ENCODE results near the gene ATAD3A.
"Not testable (repeated sequence)": the region's sequence is repeated elsewhere in the genome, so short reads cannot be mapped to it uniquely, and the experiment has no call there.

ATAD3A gene

GRCh38 chr1:1523651-1524050 lies 11.7 kb downstream of the ATAD3A start:
- not testable (repeated sequence) for DNase-seq (ENCODE audit: low read depth)

DNA sequence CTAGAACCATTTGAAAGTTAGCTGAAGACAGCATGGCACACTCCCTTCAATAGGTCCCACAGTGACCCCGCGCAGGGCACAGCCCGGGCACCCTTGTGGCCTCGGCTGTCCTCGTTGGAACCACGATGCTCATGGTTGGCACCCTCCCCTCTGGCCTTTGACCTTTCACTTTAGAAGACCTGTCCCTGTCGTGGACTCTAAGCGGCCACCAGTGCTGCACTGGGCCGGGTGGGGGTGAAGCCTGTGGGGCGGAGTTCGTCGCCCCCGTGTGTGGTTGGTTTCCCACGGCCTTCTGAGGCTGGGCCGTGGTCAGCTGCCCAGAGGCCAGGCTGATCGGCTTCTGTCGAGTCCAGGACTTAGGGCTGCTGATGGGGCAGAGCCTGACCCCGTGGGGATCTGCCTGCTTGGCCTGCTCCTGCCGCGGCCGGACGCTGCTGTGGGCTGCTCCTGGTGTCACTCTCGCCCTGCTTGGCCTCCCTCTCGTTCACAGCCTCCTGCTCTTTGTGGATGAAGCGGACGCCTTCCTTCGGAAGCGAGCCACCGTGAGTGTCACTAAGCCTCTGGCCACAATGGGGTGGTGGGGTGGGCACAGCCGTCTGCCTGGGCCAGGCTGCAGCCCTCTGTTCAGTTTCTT lies 12.9 kb downstream of the ATAD3A start:
- DNase-seq (ENCODE audit: low read depth), result not testable (repeated sequence)

DNA sequence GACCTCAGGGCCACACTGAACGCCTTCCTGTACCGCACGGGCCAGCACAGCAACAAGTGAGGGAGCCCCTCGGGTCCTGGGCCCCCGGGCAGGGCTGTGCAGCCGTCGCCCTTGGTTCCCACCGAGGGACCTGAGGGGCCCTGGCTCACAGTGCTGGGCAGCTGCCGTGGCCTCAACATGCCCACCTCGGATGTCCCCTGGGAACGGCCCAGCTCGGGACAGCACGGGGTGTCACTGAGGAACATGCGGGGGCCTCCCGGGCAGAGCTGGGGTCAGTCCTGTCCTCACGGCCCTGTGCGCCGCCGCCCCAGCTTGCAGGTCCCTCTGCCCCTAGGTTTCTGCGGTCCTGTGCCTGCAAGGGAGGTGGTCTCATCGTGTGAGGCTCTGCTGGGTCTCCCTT lies 14.5 kb downstream of the ATAD3A start:
- DNase-seq (ENCODE audit: low read depth), result not testable (repeated sequence)

DNA sequence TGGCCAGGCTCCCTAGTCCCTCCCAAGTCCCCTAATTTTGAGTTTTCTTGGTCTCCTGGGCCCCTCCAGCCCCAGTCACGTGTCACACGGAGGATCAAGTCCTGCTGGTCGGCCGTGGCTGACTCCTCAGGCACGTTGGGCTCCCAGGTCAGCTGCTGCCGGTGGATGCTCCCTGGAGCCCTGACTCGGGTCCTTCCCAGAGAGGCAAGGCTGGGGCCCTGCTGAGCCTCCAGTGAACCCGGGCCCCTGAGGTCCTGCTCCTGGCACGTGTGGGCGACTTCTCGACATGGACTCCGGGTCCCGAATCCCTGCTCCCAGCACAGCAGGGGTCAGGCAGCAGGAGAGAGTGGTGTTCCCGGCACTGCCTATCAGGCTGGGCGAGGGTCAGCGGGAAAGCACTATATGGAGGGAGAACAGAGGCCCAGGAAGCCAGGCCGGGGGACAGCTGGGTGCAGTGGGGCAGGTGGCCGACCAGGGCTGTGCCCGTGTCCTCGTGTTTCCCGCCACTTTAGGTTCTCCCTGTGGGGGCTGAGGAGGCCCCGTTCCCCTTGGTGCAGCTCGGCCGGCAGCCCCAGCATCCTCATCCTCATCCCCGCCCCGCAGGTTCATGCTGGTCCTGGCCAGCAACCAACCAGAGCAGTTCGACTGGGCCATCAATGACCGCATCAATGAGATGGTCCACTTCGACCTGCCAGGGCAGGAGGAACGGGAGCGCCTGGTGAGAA lies 15.3 kb downstream of the ATAD3A start:
- no peak for DNase-seq (ENCODE audit: low read depth)

GRCh38 chr1:1528301-1529267 lies 16.6 kb downstream of the ATAD3A start:
- no peak for DNase-seq (ENCODE audit: low read depth)

GRCh38 chr1:1529321-1529720 lies 17.4 kb downstream of the ATAD3A start:
- DNase-seq (ENCODE audit: low read depth), result no peak

- DNase-seq (ENCODE audit: low read depth), result no peak
Measured at GRCh38 chr1:1529936-1530335, 18.0 kb downstream of the ATAD3A start.

DNA sequence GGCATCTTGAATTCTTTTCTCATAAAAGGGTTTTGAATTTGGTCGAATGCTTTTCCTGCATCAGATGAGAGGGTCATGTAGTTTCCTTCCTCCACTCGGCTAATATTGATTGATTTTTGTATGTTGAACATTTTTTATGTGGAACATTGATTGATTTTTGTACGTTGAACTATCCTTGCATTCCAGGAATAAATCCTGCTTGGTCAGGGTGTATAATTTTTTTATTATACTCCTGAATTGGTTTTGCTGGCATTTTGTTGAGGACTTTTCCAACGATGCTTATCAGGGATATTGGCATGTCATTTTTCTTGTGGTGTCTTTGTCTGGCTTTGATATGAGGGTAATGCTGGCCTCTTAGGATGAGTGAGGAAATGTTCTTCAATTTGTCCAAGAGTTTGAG lies 20.0 kb downstream of the ATAD3A start:
- no peak for DNase-seq (ENCODE audit: low read depth)

GRCh38 chr1:1533176-1533893 lies 21.4 kb downstream of the ATAD3A start:
- not testable (repeated sequence) for DNase-seq (ENCODE audit: low read depth)

GRCh38 chr1:1533894-1534291 lies 21.9 kb downstream of the ATAD3A start:
- DNase-seq (ENCODE audit: low read depth), result not testable (repeated sequence)

GRCh38 chr1:1534401-1535154 lies 22.6 kb downstream of the ATAD3A start:
- no peak for DNase-seq (ENCODE audit: low read depth)

DNA sequence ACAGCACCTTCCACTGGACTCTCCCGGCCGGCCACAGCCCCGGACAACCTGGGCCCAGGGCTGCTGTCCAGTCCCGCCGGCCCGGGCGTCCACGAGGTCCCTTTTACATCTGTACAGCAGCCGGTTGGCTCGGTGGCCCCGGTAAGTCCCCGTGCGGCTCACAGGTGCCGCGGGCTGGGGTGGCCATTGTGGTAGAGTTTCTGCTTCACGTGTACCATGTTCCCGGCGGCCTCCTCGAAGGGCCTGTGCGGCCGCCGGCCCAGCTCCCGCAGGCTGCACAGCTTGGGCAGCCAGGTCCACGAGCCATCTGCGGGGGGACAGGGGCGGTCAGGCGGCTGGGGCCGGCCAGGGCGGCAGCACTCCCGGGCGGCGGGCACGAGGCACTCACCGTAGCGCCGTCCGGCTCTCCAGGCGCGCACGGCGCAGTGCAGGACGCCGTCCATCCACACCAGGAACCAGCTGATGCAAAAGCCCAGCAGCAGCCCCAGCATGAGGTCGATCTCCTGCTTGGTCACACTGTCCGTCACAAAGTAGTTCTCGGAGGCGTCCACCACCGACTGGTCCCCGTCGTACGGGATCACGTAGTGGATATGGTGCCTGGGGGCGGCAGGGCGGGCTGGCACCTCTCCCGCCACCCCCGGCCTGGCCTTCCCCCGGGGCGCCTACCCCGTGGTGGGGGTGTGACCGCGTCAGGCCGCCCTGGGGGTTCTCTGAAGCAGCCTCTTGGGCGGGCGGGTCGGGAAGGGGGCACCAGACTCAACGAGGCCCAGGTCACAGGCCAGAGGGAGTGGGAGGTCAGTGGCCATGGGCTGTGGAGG lies 23.4 kb downstream of the ATAD3A start:
- no peak for DNase-seq (ENCODE audit: low read depth)

GRCh38 chr1:1536019-1536937 lies 24.3 kb downstream of the ATAD3A start:
- no peak for DNase-seq (ENCODE audit: low read depth)

DNA sequence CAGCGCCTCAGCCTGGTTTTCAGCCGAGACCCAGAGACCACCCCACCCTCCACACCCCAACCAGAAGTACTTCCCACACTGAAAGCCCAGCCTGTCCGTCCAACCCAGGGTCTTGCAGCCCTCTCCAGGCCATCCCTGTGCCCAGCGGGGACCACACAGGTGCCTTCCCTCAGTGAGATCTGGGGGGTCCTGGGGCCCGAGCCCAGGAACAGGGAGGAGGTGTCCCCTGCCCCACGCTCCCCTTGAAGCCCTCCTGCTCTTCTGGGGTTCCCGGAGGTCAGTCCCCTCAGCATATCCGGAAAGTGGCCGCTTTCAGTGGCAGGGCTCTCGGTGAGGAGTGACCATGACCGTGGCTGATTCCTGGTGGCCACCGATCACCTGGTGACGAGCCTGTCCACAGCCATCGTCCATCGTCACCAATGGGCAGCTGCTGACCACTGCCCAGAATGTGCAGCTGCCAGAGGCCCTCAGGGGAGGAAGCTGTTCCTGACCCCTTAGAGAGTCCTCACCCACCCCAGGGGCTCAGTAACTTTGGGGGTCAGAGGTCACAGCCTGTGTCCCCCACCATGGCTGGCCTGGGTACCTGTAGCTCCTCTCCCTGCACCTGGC lies 25.1 kb downstream of the ATAD3A start:
- DNase-seq (ENCODE audit: low read depth), result no peak

- no peak for DNase-seq (ENCODE audit: low read depth)
Measured at GRCh38 chr1:1537626-1538250, 25.8 kb downstream of the ATAD3A start.

- DNase-seq (ENCODE audit: low read depth), result no peak
Measured at GRCh38 chr1:1538334-1538733, 26.4 kb downstream of the ATAD3A start.

DNA sequence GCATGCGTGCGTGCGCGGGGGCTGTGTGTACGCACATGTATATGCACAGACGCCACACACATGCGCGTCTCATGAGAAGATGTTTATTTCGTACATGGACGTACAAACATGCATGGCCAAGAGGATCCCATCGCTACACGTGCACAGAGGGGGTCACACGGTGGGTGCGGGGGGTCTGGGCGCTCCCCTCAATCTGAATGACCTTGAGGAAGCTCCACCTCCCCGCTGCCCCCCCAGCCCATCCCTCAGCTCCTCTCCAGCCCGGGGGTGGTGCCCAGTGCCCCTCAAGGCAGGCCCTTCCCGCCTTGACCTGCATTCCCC lies 27.0 kb downstream of the ATAD3A start:
- DNase-seq (ENCODE audit: low read depth), result no peak

- no peak for DNase-seq (ENCODE audit: low read depth)
Measured at GRCh38 chr1:1539310-1540089, 27.5 kb downstream of the ATAD3A start.

Data from stimulated activated CD8-positive, alpha-beta memory T cell treated with anti-CD3 and anti-CD28 coated beads, Interleukin-12 subunit alpha, Interleukin-12 subunit beta, amount 100 ng/mL, for 4 hours (primary cell).